ENCODE measurements around the gene MMP2. TPM values are rescaled to one million over a fixed set of nuclear protein-coding genes. Genes with fewer than 3 reads are reported as not detected.

MMP2 gene
- total and polyA plus RNA-seq, 2 of the 13 experiments (the other 11 are each of a cell fraction or from before 2014, with no cell fraction given) = 0.31 to 1.3 TPM

GRCh38 chr16:55502801-55503366 lies 23.9 kb downstream of the MMP2 start (continued):
- TF ChIP-seq ZBTB46 (CRISPR knock-in tag; IDR thresholded peaks at IDR 0.05; ENCODE audit: borderline replicate concordance) = no peak
- TF ChIP-seq SOX13 (IDR thresholded peaks at IDR 0.05) = no peak
- peak in 1 of 2 experiments; percentile 74; a peak in 2 of 4 replicates for TF ChIP-seq SOX13 (CRISPR knock-in tag; conservative IDR thresholded peaks at IDR 0.05 in 1 of 2, IDR thresholded peaks at IDR 0.05 in 1 of 2)
- TF ChIP-seq MBNL3 (CRISPR knock-in tag; conservative IDR thresholded peaks at IDR 0.05) = no peak
- no peak for TF ChIP-seq XBP1 (CRISPR knock-in tag; IDR thresholded peaks at IDR 0.05)
- no peak for TF ChIP-seq MED8 (CRISPR knock-in tag; IDR thresholded peaks at IDR 0.05; ENCODE audit: insufficient replicate concordance)
- TF ChIP-seq TIGD3 (CRISPR knock-in tag; IDR thresholded peaks at IDR 0.05; ENCODE audit: borderline replicate concordance) = no peak
- TF ChIP-seq ZNF891 (CRISPR knock-in tag; IDR thresholded peaks at IDR 0.05) = 0 out of 2 replicates have a peak, but pooled peaks have one; percentile 40
- no peak for TF ChIP-seq MTF2 (CRISPR knock-in tag; IDR thresholded peaks at IDR 0.05; ENCODE audit: borderline replicate concordance)
- no peak for TF ChIP-seq ZNF20 (CRISPR knock-in tag; IDR thresholded peaks at IDR 0.05)
- TF ChIP-seq BATF2 (CRISPR knock-in tag; IDR thresholded peaks at IDR 0.05) = no peak
- no peak for TF ChIP-seq ZSCAN9 (CRISPR knock-in tag; IDR thresholded peaks at IDR 0.05; ENCODE audit: borderline replicate concordance)
- no peak for TF ChIP-seq PLSCR1 (CRISPR knock-in tag; IDR thresholded peaks at IDR 0.05; ENCODE audit: borderline replicate concordance)
- no peak for TF ChIP-seq BHLHE40 (IDR thresholded peaks at IDR 0.05; ENCODE audit: low read length)
- 0 out of 2 replicates have a peak, but pooled peaks have one; percentile 33 for TF ChIP-seq HMG20B (CRISPR knock-in tag; conservative IDR thresholded peaks at IDR 0.05)
- peak in 1 of 2 experiments; percentile 53; a peak in 2 of 4 replicates for TF ChIP-seq EP300 (IDR thresholded peaks at IDR 0.05; ENCODE audit: low read depth in 2 of 2, low read length in 2 of 2)
- TF ChIP-seq EP300 (CRISPR knock-in tag; IDR thresholded peaks at IDR 0.05; ENCODE audit: borderline replicate concordance) = 0 out of 2 replicates have a peak, but pooled peaks have one; percentile 35
- TF ChIP-seq MTA3 (CRISPR knock-in tag; IDR thresholded peaks at IDR 0.05) = no peak
- no peak for TF ChIP-seq CHD2 (IDR thresholded peaks at IDR 0.05; ENCODE audit: low read depth, low read length)
- TF ChIP-seq SALL1 (CRISPR knock-in tag; IDR thresholded peaks at IDR 0.05) = peak; percentile 15; the same call in 1 of the 2 replicates
- no peak for TF ChIP-seq ZNF431 (CRISPR knock-in tag; IDR thresholded peaks at IDR 0.05; ENCODE audit: borderline replicate concordance, low read depth)
- no peak for TF ChIP-seq MED1 (CRISPR knock-in tag; IDR thresholded peaks at IDR 0.05)
- no peak for TF ChIP-seq MED13 (CRISPR knock-in tag; IDR thresholded peaks at IDR 0.05)
- TF ChIP-seq DPF2 (CRISPR knock-in tag; IDR thresholded peaks at IDR 0.05; ENCODE audit: borderline replicate concordance, low read depth) = no peak
- TF ChIP-seq ZFY (CRISPR knock-in tag; IDR thresholded peaks at IDR 0.05) = peak; percentile 54
- no peak for TF ChIP-seq ZBTB1 (CRISPR knock-in tag; IDR thresholded peaks at IDR 0.05; ENCODE audit: borderline replicate concordance)

All from HepG2 (cell line).